K562 (cell line): ENCODE measurements around the gene EFCAB10. TPM values are rescaled to one million over a fixed set of nuclear protein-coding genes. Genes with fewer than 3 reads are reported as not detected.

Experiments
- ELF2 ChIP-seq: fragments of 250-450 bp; sonication (Bioruptor Pico); IDR thresholded peaks from 2 replicates; pipeline ENCODE4 v1.5.0; 2021; ENCODE audit warnings: mild to moderate bottlenecking
- GATAD2B ChIP-seq: fragments of 450-650 bp; IDR thresholded peaks from 2 replicates; pipeline ENCODE4 v1.6.1; 2017; ENCODE audit warnings: mild to moderate bottlenecking, borderline replicate concordance
- KLF10 ChIP-seq: fragments of 250-450 bp; sonication (Bioruptor Pico); IDR thresholded peaks from 2 replicates; pipeline ENCODE4 v1.6.1; 2021; ENCODE audit warnings: matching md5 sums
- RBBP5 ChIP-seq: fragments of 200-600 bp; sonication (generic); IDR thresholded peaks from 2 replicates; pipeline ENCODE4 v1.6.1; 2012; ENCODE audit warnings: borderline replicate concordance, mild to moderate bottlenecking, low read length, control low read depth, inconsistent platforms; ENCODE audit not compliant: insufficient read depth, poor library complexity, severe bottlenecking
- RREB1 ChIP-seq: fragments of 250-450 bp; sonication (Bioruptor Pico); IDR thresholded peaks from 2 replicates; pipeline ENCODE4 v1.4.0; 2020
- U2AF2 ChIP-seq: fragments of 200-400 bp; formaldehyde crosslinking; optimal IDR thresholded peaks from 2 replicates; pipeline ENCODE3; 2017; ENCODE audit warnings: low read depth, mild to moderate bottlenecking, low read length
- YY1 ChIP-seq, 3 experiments: IDR thresholded peaks; 2 replicates each; pipeline ENCODE4 v1.6.1; 2011; ENCODE audit warnings: low read length in 2 of 3, mild to moderate bottlenecking in 2 of 3, moderate library complexity in 2 of 3, borderline replicate concordance in 1 of 3, control low read depth in 1 of 3, low read depth in 1 of 3; ENCODE audit not compliant: insufficient read depth in 3 of 3, insufficient replicate concordance in 2 of 3, control insufficient read depth in 1 of 3, insufficient read length in 1 of 3; ENCODE audit errors: extremely low read depth in 1 of 3
- ZNF197 ChIP-seq: fragments of 200-800 bp; sonication (Bioruptor generic); IDR thresholded peaks from 2 replicates; pipeline ENCODE4 v1.6.1; 2016; ENCODE audit warnings: low read depth, missing genetic modification characterization, missing compliant biosample characterization
- ZNF395 ChIP-seq: fragments of 200-800 bp; sonication (Bioruptor generic); IDR thresholded peaks from 2 replicates; pipeline ENCODE4 v1.6.1; 2017; ENCODE audit warnings: missing genetic modification characterization, missing compliant biosample characterization
- polyA plus RNA-seq, 8 experiments: library from polyadenylated mRNA; depleted of rRNA in 4 of 8; stranded (reverse) in 5 of 8; unstranded in 3 of 8; fragments of >200 nt; fragmentation: Nextera tagmentation in 2 of 8; fragmentation: Illumina TruSeq in 1 of 8; extraction: Ambion mirVana in 2 of 8; extraction: Trizol in 1 of 8; gene quantifications; 2 replicates each; pipeline versions ENCODE4 v1.2.1 to v1.2.3, GENCODE V29; 2011 to 2014; ENCODE audit warnings: inconsistent platforms in 1 of 8, missing spikeins in 1 of 8
- total RNA-seq, 7 experiments: library from RNA; depleted of rRNA in 6 of 7; stranded (reverse); fragments of >200 nt in 6 of 7; fragmentation: Illumina TruSeq in 2 of 7; extraction: Trizol in 2 of 7; gene quantifications; 2 replicates each; pipeline versions ENCODE4 v1.2.1 to v1.2.3, GENCODE V29; 2011 to 2021; ENCODE audit warnings: low replicate concordance in 1 of 7
- TF ChIP-seq, protein P1 (sequence below), 2 experiments: fragments of 450-650 bp in 1 of 2; IDR thresholded peaks; 2 replicates each; pipeline ENCODE4 v1.6.1; 2011 to 2017; ENCODE audit warnings: low read depth in 2 of 2, antibody characterized with exemption in 1 of 2, borderline replicate concordance in 1 of 2, low read length in 1 of 2, mild to moderate bottlenecking in 1 of 2, mixed read lengths in 1 of 2; ENCODE audit not compliant: control insufficient read depth in 1 of 2
- TF ChIP-seq, protein P2 (sequence below): sonication (generic); formaldehyde crosslinking; IDR thresholded peaks from 2 replicates; pipeline ENCODE4 v1.8.0; 2022; ENCODE audit warnings: mild to moderate bottlenecking, missing genetic modification reagents

EFCAB10 gene
- total and polyA plus RNA-seq, 9 of the 15 experiments (the other 6 are each of a cell fraction or from before 2014, with no cell fraction given), result 5.0 to 21.4 (median 16.8) TPM

GRCh38 chr7:105521717-105522463 is 59.4 kb downstream of the EFCAB10 start, which contains the start of gene PUS7 (continued):
- peak; percentile 60; the same call in 1 of the 2 replicates for TF ChIP-seq RREB1
- TF ChIP-seq, protein P1, sequence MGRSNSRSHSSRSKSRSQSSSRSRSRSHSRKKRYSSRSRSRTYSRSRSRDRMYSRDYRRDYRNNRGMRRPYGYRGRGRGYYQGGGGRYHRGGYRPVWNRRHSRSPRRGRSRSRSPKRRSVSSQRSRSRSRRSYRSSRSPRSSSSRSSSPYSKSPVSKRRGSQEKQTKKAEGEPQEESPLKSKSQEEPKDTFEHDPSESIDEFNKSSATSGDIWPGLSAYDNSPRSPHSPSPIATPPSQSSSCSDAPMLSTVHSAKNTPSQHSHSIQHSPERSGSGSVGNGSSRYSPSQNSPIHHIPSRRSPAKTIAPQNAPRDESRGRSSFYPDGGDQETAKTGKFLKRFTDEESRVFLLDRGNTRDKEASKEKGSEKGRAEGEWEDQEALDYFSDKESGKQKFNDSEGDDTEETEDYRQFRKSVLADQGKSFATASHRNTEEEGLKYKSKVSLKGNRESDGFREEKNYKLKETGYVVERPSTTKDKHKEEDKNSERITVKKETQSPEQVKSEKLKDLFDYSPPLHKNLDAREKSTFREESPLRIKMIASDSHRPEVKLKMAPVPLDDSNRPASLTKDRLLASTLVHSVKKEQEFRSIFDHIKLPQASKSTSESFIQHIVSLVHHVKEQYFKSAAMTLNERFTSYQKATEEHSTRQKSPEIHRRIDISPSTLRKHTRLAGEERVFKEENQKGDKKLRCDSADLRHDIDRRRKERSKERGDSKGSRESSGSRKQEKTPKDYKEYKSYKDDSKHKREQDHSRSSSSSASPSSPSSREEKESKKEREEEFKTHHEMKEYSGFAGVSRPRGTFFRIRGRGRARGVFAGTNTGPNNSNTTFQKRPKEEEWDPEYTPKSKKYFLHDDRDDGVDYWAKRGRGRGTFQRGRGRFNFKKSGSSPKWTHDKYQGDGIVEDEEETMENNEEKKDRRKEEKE (IDR thresholded peaks at IDR 0.05; ENCODE audit: borderline replicate concordance in 1 of 2, control insufficient read depth in 1 of 2, low read depth in 2 of 2, low read length in 1 of 2), result 0 out of 4 replicates have a peak, but pooled peaks of 1 of the 2 experiments have one; percentile 25
- TF ChIP-seq ZNF197, result peak; percentile 63; the same call in 1 of the 2 replicates
- TF ChIP-seq RBBP5, result peak; percentile 96
- no peak for TF ChIP-seq U2AF2
- TF ChIP-seq, protein P2, sequence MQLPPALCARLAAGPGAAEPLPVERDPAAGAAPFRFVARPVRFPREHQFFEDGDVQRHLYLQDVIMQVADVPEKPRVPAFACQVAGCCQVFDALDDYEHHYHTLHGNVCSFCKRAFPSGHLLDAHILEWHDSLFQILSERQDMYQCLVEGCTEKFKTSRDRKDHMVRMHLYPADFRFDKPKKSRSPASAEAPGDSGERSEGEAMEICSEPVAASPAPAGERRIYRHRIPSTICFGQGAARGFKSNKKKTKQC, result peak; percentile 64
- no peak for TF ChIP-seq KLF10 (CRISPR knock-in tag)
- TF ChIP-seq GATAD2B, result peak; percentile 73; the same call in 1 of the 2 replicates
- TF ChIP-seq ZNF395 (CRISPR knock-in tag), result peak; percentile 96
- TF ChIP-seq ELF2 (CRISPR knock-in tag), result 0 out of 2 replicates have a peak, but pooled peaks have one; percentile 41
- peak; percentile 33 to 79 (median 50) for TF ChIP-seq YY1 (IDR thresholded peaks at IDR 0.05; ENCODE audit: borderline replicate concordance in 1 of 3, control insufficient read depth in 1 of 3, extremely low read depth in 1 of 3, insufficient read depth in 3 of 3, insufficient read length in 1 of 3, insufficient replicate concordance in 2 of 3, low read depth in 1 of 3, low read length in 2 of 3)
